ENCODE measurements around the gene EFNB3.

Gene EFNB3

GRCh38 chr17:7716901-7717755 is 12.1 kb downstream of the EFNB3 start, which contains the start of gene DNAH2:
Gene DNAH2, plus strand, starts transcription at chr17:7717744. Its CDS starts 1,991 bp downstream, at chr17:7719735.
- DNase-seq (ENCODE audit: low read depth, low spot score) = no peak

GRCh38 chr17:7717756-7718350 is 12.9 kb downstream of the EFNB3 start:
- DNase-seq (ENCODE audit: low read depth, low spot score) = no peak

GRCh38 chr17:7719661-7720060 is 14.7 kb downstream of the EFNB3 start:
- DNase-seq (ENCODE audit: low read depth, low spot score) = no peak

- DNase-seq (ENCODE audit: low read depth, low spot score) = no peak
Observed at GRCh38 chr17:7720125-7720524, 15.1 kb downstream of the EFNB3 start.

GRCh38 chr17:7721612-7722011 is 16.6 kb downstream of the EFNB3 start:
- DNase-seq (ENCODE audit: low read depth, low spot score) = no peak

GRCh38 chr17:7727886-7728285 is 22.9 kb downstream of the EFNB3 start:
- no peak for DNase-seq (ENCODE audit: low read depth, low spot score)

GRCh38 chr17:7729816-7730215 is 24.8 kb downstream of the EFNB3 start:
- no peak for DNase-seq (ENCODE audit: low read depth, low spot score)

GRCh38 chr17:7732981-7733539 is 28.1 kb downstream of the EFNB3 start:
- DNase-seq (ENCODE audit: low read depth, low spot score) = no peak

- DNase-seq (ENCODE audit: low read depth, low spot score) = no peak
Observed at GRCh38 chr17:7737601-7738000, 32.6 kb downstream of the EFNB3 start.

- DNase-seq (ENCODE audit: low read depth, low spot score) = no peak
Observed at GRCh38 chr17:7739746-7740145, 34.7 kb downstream of the EFNB3 start.

- DNase-seq (ENCODE audit: low read depth, low spot score) = no peak
Observed at GRCh38 chr17:7740481-7741001, 35.5 kb downstream of the EFNB3 start.

- no peak for DNase-seq (ENCODE audit: low read depth, low spot score)
Observed at GRCh38 chr17:7742729-7743128, 37.7 kb downstream of the EFNB3 start.

- DNase-seq (ENCODE audit: low read depth, low spot score) = no peak
Observed at GRCh38 chr17:7744416-7744815, 39.4 kb downstream of the EFNB3 start.

- DNase-seq (ENCODE audit: low read depth, low spot score) = no peak
Observed at GRCh38 chr17:7745748-7746470, 40.9 kb downstream of the EFNB3 start.

- DNase-seq (ENCODE audit: low read depth, low spot score) = no peak
Observed at GRCh38 chr17:7747635-7748071, 42.7 kb downstream of the EFNB3 start.

- no peak for DNase-seq (ENCODE audit: low read depth, low spot score)
Observed at GRCh38 chr17:7748076-7748775, 43.2 kb downstream of the EFNB3 start.

- DNase-seq (ENCODE audit: low read depth, low spot score) = no peak
Observed at GRCh38 chr17:7750321-7750821, 45.4 kb downstream of the EFNB3 start.

- no peak for DNase-seq (ENCODE audit: low read depth, low spot score)
Observed at GRCh38 chr17:7754656-7755055, 49.7 kb downstream of the EFNB3 start.

- no peak for DNase-seq (ENCODE audit: low read depth, low spot score)
Observed at GRCh38 chr17:7755095-7755890, 50.3 kb downstream of the EFNB3 start.

- DNase-seq (ENCODE audit: low read depth, low spot score) = no peak
Observed at GRCh38 chr17:7756968-7757367, 52.0 kb downstream of the EFNB3 start.
